Measurements from ENCODE around the gene SGMS2.

SGMS2 gene

DNA sequence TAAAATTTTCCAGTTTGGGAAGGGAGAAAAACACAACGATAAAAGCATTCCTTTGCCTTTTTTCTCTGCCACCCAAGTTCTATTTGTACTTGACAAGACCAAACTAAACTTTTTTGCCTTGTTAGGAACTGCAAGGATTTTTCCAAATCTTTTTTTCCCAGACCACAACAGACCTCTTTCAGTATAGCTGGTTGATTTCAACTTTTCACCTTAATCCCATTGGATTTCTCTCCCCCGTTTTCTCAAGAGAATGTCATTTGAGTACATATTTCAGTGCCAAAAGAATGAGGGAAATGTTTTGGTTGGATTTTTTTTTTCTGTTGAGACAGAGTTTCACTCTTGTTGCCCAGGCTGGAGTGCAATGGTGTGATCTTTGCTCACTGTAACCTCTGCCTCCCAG is 18.5 kb upstream of the SGMS2 start:
- H3K27me3 ChIP-seq (replicated peaks) = no peaks in the 10 kb centered on the region
- in situ Hi-C loops (cut with HindIII; ENCODE audit: low pct_ligation_motif_present, low sequenced_read_pairs) = no loop called here
- TF ChIP-seq, protein P1, sequence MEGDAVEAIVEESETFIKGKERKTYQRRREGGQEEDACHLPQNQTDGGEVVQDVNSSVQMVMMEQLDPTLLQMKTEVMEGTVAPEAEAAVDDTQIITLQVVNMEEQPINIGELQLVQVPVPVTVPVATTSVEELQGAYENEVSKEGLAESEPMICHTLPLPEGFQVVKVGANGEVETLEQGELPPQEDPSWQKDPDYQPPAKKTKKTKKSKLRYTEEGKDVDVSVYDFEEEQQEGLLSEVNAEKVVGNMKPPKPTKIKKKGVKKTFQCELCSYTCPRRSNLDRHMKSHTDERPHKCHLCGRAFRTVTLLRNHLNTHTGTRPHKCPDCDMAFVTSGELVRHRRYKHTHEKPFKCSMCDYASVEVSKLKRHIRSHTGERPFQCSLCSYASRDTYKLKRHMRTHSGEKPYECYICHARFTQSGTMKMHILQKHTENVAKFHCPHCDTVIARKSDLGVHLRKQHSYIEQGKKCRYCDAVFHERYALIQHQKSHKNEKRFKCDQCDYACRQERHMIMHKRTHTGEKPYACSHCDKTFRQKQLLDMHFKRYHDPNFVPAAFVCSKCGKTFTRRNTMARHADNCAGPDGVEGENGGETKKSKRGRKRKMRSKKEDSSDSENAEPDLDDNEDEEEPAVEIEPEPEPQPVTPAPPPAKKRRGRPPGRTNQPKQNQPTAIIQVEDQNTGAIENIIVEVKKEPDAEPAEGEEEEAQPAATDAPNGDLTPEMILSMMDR (IDR thresholded peaks at IDR 0.05; ENCODE audit: low read depth, low read length, missing control alignments) = no peak
- H3K4me3 ChIP-seq (ENCODE audit: low read depth, low read length) = no peak overlapping the region
- no peak for DNase-seq
- no peaks in the 10 kb centered on the region for H3K36me3 ChIP-seq (replicated peaks)
- H3K27ac ChIP-seq = no peak overlapping the region

DNA sequence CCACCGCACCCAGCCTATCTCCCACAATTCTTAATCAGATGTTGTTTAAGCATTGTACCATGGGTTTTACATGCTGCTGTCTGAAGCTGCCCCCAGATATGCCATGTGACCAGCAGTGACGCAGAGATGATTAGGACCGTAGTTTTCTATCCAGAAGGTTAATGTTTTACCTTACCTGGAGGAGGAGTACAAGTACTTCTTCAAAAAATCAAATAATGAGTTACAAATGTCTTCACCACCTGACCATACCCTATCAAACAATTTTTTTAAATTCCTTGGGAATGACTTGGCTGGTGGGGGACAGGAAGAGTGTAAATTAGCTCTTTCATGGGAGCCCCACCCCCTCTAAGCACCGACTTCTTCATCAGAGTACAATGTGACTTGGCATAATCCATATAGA is 16.2 kb upstream of the SGMS2 start:
- Histone ChIP-seq H3K27me3 (replicated peaks) (no peaks in the 10 kb centered on the region), H3K4me3 (ENCODE audit: low read depth, low read length) (no peak overlapping the region), H3K27ac (no peak overlapping the region), H3K36me3 (replicated peaks) (no peaks in the 10 kb centered on the region)
- in situ Hi-C loops (cut with HindIII; ENCODE audit: low pct_ligation_motif_present, low sequenced_read_pairs) = no loop called here
- no peak for DNase-seq
- TF ChIP-seq, protein P1 (IDR thresholded peaks at IDR 0.05; ENCODE audit: low read depth, low read length, missing control alignments) = no peak

DNA sequence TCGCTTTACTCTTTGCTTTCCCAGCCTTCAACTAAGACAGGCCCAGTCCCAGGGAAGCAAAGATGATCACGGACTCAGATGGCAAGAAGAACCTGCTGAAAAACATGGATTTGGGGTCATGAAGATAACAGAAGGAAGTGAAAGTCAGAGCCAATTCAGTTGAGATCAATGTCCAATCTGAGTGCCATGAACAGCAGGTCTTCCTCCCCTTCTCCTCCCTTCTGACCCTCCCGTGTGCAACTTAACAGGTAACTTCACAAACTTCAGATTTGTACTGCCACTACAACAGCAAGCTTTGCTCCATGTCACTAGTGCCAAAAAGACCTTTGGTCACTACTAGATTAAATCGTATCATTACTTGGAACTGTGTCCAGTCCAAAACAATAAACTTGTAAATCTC is 15.5 kb upstream of the SGMS2 start:
- TF ChIP-seq, protein P1 (IDR thresholded peaks at IDR 0.05; ENCODE audit: low read depth, low read length, missing control alignments) = no peak
- no peak overlapping the region for H3K27ac ChIP-seq
- no peak for DNase-seq
- no peaks in the 10 kb centered on the region for H3K27me3 ChIP-seq (replicated peaks)
- no peaks in the 10 kb centered on the region for H3K36me3 ChIP-seq (replicated peaks)
- in situ Hi-C loops (cut with HindIII; ENCODE audit: low pct_ligation_motif_present, low sequenced_read_pairs) = no loop called here
- H3K4me3 ChIP-seq (ENCODE audit: low read depth, low read length) = no peak overlapping the region

DNA sequence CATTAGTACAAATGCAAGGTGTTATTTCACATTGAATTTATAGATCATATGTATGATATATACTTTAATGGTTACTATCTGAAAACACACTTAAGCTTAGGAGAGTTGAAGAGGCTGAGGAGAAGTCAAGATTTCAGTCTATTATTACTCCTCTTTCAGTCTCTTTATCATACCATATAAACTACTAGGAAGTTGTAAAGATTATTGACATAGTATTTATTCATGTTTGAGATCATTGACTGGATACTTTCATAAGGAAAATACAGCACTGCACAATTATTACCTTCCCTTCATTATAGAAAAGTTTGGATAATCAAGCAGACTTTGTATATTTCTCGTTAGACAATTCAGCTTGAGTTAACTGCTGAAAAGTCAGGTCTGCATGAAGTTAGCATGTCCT is 10.0 kb upstream of the SGMS2 start:
- H3K27me3 ChIP-seq (replicated peaks) = no peaks in the 10 kb centered on the region
- no peak for DNase-seq
- TF ChIP-seq, protein P1 (IDR thresholded peaks at IDR 0.05; ENCODE audit: low read depth, low read length, missing control alignments) = no peak
- H3K27ac ChIP-seq = no peak overlapping the region
- no peak overlapping the region for H3K4me3 ChIP-seq (ENCODE audit: low read depth, low read length)
- H3K36me3 ChIP-seq (replicated peaks) = no peaks in the 10 kb centered on the region
- in situ Hi-C loops (cut with HindIII; ENCODE audit: low pct_ligation_motif_present, low sequenced_read_pairs) = no loop called here

DNA sequence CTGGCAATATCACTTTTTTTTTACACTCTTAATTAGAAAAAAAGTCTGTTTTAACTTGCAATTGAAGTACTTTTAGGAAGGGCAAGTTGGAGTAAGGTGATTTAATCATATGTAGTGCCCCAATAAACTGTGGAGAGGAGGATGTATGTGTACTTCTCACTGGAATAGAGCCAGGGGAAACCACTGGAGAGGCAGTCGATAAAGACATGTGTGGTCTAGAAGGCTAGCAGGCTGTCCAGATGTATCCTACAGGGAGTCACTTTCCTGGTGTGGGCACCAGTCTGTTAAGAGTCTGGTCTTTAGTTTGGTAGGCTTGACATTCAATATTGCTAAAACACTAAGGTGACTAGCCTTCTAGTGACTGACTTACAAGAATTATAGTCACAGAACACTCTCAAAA is 9.6 kb upstream of the SGMS2 start:
- in situ Hi-C loops (cut with HindIII; ENCODE audit: low pct_ligation_motif_present, low sequenced_read_pairs) = no loop called here
- Histone ChIP-seq H3K27me3 (replicated peaks) (no peaks in the 10 kb centered on the region), H3K36me3 (replicated peaks) (no peaks in the 10 kb centered on the region), H3K27ac (no peak overlapping the region), H3K4me3 (ENCODE audit: low read depth, low read length) (no peak overlapping the region)
- no peak for DNase-seq
- TF ChIP-seq, protein P1 (IDR thresholded peaks at IDR 0.05; ENCODE audit: low read depth, low read length, missing control alignments) = no peak

DNA sequence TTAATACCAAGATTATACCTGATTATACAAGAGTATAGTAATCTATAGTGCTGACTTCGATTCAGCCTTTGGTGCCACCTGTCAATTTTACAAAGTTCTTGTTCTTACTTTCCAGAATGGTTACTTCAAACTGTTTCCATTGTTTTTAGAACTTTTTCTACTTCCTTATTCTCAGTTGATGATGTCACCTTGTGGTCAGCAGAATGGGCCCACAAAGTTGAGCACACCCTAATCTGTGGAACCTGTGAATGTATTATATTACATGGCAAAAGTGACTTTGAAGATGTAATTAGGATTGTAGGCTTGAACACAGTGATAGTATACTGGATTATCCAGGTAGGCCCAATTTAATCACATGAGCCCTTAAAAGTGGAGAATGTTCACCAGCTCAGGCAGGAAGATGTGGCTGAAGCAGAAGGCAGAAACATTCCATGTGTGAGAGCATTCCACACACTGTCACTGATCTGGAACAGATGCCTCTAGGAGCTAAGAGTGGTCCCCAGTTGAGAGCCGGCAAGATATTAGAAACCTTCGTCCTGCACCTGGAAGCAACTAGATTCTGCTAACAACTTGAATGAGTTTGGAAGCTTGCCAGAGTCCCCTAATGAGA is 6.3 kb upstream of the SGMS2 start:
- H3K27ac ChIP-seq = no peak overlapping the region
- peak; percentile 19 for DNase-seq

More for the DNA sequence above, 6.3 kb upstream of the SGMS2 start:
- in situ Hi-C loops (cut with HindIII; ENCODE audit: low pct_ligation_motif_present, low sequenced_read_pairs) = no loop called here
- TF ChIP-seq, protein P1 (IDR thresholded peaks at IDR 0.05; ENCODE audit: low read depth, low read length, missing control alignments) = no peak
- Histone ChIP-seq H3K36me3 (replicated peaks) (no peaks in the 10 kb centered on the region), H3K27me3 (replicated peaks) (no peaks in the 10 kb centered on the region), H3K4me3 (ENCODE audit: low read depth, low read length) (no peak overlapping the region)

All from brain microvascular endothelial cell (primary cell).